NCI-H1105 (cell line): ENCODE results near the gene CYP26B1.
"Not testable (repeated sequence)": the region's sequence is repeated elsewhere in the genome, so short reads cannot be mapped to it uniquely, and the experiment has no call there.

Experiments
- DNase-seq: peaks from one replicate; lab custom pipeline; 2025; lab: John Stamatoyannopoulos, UW

Gene CYP26B1

DNA sequence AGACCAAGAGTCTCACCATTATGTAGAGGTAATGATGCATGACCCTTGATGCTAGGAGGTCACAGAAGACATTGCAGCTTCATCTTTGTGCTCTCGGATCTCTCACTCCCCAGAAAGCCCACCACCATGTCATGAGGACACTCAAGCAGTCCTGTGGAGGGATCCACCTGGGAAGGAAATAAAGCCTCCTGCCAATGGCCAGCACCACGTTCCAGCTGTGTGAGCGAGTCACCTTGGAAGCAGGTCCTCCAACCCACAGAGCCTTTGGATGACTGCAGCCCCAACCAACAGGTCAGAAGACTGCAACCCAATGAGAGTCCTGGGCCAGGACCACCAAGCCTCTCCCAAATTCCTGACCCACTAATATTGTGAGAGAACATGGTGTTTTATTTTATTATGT is 38.4 kb downstream of the CYP26B1 start:
- DNase-seq, result no peak

DNA sequence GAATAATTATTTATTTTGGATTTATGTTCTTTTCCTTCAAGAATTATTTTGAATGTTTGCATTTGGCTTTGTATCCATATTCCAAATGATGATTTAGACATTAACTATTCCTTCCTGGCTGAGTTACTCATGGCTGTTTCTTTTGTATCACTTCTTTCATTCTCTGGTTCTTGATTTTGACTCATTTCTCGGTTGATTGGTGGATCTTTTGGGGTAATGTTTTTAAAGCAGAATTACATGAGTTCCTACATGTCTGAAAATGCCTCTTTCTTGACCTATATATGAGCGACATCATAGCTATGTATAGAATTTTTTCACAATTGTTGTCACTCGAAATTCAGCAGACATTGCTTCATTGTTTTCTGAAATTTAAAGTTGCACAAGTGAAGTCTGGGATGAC is 39.5 kb downstream of the CYP26B1 start:
- DNase-seq, result no peak

DNA sequence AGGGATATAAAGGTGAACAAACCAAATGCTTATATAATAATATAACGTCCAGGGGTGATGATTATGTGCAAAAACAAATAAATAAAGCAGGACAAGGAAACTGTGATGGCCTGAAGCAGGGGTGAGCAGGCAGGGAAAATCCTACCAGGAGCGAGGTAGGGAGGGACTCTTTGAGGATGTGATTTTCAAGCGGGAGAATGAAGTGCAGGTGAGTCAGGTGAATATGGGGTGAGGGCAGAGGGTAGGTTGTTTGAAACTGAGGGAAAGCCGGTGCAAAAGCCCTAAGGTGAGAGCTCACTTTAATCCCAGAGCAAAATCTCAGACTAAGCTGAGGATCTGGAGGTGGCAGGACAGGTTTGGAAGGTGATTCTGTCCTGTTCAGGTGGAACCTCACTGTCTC is 40.7 kb downstream of the CYP26B1 start:
- DNase-seq, result no peak

DNA sequence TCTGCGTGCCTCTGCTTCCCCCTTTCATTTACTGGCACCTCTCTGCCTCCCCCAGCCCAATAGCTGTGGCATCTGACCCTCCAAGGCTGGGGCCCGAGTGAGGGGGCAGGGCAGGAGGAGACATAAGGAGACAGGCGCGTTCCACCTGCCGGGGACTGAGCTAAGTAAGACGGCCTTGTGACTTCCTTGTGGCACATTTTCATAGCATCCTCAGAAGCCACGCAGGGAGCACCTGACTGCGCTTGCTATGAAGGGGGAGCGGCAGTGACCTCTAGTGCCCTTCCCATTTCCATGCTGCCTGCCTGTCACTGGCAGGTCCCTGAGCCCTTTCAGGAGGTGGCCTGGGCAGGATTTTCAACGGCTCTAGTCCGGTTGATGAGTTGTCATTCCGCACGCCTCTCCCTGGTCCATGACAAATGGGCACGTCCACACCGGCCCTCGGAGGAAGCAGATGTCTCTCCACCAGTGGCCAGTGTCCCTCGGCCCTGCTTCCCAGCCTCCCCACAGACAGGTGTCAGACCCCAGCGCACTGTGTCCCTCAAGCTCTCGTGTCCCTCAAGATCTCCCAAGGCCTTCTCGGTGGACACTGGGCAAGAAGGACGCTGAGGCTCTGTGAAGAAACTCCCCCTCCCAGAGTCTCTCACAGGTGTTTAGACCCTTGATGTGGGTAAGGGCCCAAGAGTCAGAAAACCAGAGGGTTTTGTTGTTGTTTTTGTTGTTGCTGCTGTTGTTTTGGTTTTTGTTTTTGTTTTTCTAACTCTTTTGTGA is 42.7 kb downstream of the CYP26B1 start:
- no peak for DNase-seq

DNA sequence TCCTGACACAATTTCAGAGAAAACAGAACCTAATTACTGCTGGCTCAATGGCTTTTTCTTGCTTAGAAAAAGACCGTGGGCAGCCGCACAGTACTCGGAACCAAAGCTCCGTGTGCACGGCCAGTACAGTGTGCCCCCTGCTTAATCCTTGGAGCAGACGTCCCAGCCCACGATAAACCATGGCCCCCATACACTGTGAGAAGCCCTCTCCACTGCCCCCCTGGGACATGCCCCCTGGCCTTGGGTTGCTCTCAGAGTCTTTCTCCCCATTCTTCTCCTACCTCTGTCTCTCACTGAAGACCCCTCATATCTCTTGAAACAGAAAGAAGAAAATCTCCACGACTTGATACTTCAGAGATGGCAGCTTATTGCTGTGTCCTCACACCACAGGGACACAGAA is 44.0 kb downstream of the CYP26B1 start:
- DNase-seq, result no peak

DNA sequence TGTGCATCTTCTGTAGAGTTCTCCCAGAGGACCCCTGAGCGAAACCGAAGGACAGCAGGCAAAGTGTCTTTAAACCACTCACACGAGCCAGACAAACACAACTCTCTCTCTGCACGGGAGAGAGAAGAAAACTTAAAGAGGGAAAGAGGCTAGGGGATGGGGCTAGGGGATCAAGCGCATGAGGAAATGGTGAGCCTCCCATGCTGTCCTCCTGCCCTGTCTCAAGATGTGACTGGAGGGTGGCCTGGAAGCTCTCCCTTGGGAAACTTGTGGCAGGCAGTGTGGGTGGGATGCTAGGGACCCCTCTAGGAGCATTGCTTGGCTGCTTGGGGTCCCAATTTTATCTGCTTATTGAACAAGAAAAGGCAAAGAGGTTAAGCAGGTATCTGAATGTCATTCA is 44.5 kb downstream of the CYP26B1 start:
- no peak for DNase-seq

GRCh38 chr2:72098935-72099334 is 48.7 kb downstream of the CYP26B1 start:
- DNase-seq, result no peak

- no peak for DNase-seq
Observed at GRCh38 chr2:72097276-72097675, 50.4 kb downstream of the CYP26B1 start.

DNA sequence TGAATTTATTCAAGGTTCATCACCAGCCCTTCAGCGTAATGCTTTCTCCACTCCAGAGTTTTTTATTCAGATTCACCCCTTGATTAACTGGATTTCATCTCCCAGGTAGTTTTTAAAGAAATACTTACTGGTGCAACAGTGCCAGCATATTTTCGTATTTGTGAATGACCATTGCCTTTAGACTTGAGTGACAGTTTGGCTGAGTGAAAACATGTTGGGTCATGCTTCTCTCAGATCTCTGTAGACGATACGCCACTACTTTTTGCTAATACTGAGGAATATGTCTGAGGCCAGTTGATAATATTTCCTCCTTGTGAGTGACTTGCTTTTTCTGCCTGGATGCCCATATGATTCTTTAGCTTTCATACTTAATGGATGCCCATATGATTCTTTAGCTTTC is 51.5 kb downstream of the CYP26B1 start:
- no peak for DNase-seq

DNA sequence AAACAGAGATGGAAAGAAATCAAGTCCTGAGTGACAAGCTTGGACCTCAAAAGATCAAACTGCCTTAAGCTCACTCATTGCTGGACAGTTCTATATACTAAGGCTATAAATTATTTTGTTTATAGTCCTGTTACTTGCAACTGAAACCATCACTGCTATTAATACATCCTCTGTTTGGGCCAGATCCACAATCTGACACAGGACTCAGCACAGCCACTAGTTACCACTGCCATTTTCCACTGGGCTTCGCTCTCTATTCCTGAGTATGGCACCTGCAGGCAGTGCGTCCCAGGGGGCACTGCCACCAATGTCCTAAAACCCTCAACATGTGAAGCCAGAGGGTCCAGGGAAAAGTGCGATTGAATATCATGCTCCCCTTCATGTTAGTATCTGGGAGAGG is 52.3 kb downstream of the CYP26B1 start:
- no peak for DNase-seq

DNA sequence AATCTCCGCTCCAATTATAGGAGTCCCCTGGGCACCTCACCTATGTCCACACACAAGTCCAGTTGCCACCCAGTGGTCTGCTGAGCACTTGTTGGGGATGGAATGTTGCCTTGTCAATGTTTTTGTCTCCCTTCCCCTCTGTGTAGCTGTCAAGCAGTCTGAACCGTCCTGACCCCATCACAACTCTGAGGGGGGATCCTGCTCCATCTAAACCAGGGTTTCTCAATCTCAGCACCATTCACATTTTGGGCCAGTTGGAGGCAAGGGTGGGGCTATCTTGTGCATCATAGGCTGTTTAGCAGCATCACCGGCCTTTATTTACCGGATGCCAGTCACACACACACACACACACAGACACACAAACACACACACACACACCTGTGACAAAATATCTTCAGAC is 53.0 kb downstream of the CYP26B1 start:
- no peak for DNase-seq

DNA sequence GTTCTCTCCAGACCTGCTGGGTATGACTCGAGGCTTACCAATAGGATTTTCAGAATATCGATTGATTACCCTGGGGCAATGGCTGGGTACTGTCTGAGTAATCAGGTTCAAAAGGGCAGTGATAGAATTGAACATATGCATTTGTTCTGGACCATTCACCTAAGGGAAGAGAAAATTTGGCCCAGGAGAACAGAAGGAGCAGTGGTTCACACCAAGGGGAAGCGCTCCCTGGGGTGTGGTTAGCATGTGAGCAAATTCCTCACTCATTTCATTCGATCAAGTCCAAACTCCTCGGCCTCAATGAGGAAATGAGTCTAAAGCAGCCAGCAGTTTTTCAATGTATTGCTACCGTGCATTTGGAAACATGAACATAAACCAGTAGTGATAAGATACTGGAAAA is 55.6 kb downstream of the CYP26B1 start:
- DNase-seq, result no peak

DNA sequence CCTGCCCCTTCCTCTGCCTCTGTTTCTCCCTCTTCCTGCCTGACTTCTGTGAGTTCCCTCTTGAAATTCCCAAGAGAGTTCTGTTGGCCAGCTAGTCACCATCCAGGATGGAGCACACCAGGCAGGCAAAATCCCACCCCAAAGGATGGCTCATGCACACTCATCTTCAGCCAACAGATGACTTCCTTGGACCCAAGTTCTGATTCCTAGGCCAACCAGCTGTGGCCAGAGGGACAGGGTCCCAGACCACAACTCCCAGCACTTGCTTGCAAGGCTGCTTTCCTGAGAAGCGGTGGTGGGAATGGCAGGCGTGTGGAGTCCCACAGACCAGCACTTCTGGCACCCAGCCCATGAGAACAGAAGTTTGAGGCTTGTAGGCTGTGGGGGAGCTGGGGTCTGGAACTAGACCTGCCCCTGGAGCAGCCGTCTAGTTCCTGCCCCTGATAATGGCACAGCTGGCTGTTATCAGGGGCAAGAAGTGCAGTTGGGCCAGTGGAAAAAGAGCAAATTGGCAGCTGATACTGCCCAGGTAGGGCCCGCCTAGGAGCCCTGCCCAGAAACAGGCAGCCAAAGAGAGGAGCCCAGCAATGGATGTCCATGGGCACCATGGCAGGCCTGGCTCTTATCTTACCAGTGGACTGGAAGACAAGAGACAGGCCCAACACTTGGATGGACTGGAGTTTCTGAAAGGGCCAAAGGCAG is 56.7 kb downstream of the CYP26B1 start:
- no peak for DNase-seq

DNA sequence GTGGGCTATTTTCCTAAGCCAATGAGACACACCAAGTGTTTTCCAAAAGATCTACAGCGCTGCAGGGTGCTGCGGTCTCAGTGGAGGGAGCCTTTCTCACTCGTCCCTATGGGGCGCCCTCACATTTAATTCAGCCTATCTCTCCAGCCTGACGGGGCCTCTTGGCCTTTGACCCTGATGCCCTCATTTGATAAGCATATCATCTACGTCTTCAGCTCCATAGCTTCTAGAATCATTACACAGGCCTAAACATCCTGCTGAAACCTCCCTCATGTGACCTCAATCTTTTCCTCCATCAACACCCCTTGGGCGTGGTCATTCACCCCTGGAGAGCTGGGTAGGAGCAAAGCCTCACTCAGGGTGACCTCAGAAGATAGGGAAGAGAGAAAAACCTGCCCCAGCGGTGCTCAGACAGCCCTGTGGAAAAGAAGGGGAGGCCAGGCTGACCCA is 57.4 kb downstream of the CYP26B1 start:
- DNase-seq, result no peak

GRCh38 chr2:72089537-72089936 is 58.1 kb downstream of the CYP26B1 start:
- DNase-seq, result no peak

- DNase-seq, result no peak
Observed at GRCh38 chr2:72089028-72089427, 58.6 kb downstream of the CYP26B1 start.

DNA sequence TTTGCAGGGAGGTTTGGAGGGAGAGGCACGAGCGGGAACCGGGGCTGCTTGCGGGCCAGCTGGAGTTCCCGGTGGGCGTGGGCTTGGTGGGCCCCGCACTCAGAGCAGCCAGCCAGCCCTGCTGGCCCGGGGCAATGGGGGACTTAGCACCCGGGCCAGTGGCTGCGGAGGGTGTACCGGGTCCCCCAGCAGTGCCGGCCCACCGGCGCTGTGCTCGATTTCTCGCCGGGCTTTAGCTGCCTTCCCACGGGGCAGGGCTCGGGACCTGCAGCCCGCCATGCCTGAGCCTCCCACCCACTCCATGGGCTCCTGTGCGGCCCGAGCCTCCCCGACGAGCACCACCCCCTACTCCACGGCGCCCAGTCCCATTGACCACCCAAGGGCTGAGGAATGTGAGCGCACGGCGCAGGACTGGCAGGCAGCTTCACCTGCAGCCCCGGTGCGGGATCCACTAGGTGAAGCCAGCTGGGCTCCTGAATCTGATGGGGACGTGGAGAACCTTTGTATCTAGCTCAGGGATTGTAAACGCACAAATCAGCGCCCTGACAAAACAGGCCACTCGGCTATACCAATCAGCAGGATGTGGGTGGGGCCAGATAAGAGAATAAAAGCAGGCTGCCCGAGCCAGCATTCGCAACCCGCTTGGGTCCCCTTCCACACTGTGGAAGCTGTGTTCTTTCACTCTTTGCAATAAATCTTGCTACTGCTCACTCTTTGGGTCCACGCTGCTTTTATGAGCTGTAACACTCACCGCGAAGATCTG is 60.6 kb downstream of the CYP26B1 start:
- DNase-seq, result not testable (repeated sequence)

DNA sequence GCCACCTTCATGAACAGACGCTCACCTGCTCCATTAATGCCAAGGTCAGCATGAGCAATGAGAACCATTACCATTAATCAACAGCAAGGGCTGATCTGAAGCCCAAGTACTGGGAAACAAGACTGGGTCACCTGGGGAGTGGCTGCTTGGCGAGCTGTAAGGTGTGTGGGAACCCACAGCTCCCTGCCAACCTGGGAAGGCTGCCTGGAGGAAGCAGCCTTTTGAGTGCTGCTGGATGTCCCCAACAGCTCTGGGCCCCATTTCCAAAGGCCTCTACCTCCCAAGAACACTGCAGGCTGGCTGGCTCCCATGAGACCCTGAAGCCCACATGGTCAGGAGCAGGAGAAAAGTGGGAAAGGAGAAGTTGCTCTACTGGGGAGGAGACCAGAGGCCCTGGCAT is 62.1 kb downstream of the CYP26B1 start:
- no peak for DNase-seq

GRCh38 chr2:72085036-72085435 is 62.6 kb downstream of the CYP26B1 start:
- DNase-seq, result no peak

GRCh38 chr2:72084584-72084976 is 63.1 kb downstream of the CYP26B1 start:
- no peak for DNase-seq

GRCh38 chr2:72083751-72084583 is 63.7 kb downstream of the CYP26B1 start:
- no peak for DNase-seq

DNA sequence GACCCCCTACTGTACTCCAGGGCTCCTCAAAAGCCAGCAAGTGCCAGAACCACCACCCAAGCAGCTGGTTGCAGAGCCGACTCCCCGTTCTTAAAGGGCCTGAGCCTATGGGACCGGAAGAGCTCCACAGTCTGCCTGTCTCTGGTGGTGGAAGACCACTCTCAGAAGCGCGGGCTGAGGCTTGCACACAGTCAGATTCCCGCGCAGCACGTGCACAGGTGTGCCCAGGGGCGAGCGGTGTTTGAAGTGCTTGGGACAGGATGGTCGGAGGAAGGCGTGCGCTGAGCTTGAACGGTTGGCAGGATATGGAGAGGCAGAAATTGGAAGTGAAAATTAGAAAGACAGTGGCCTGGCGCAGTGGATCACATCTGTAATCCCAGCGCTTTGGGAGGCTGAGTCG is 64.8 kb downstream of the CYP26B1 start:
- DNase-seq, result no peak
